DOHH2 (cell line): Measurements from ENCODE around the gene CLCN6.

Source experiments
- EZH2phosphoT487 ChIP-seq: fragments of 200-600 bp; sonication (generic); IDR thresholded peaks from 2 replicates; pipeline ENCODE4 v1.6.1; 2017; ENCODE audit warnings: borderline replicate concordance, mild to moderate bottlenecking, antibody characterized with exemption, low read length, moderate library complexity, mixed read lengths
- TF ChIP-seq, protein P1 (sequence below): fragments of 200-600 bp; sonication (generic); IDR thresholded peaks from one replicate; pipeline ENCODE4 v1.5.1; 2014; ENCODE audit warnings: antibody characterized with exemption, mild to moderate bottlenecking, low read depth, low read length; ENCODE audit not compliant: poor library complexity, severe bottlenecking

DNA sequence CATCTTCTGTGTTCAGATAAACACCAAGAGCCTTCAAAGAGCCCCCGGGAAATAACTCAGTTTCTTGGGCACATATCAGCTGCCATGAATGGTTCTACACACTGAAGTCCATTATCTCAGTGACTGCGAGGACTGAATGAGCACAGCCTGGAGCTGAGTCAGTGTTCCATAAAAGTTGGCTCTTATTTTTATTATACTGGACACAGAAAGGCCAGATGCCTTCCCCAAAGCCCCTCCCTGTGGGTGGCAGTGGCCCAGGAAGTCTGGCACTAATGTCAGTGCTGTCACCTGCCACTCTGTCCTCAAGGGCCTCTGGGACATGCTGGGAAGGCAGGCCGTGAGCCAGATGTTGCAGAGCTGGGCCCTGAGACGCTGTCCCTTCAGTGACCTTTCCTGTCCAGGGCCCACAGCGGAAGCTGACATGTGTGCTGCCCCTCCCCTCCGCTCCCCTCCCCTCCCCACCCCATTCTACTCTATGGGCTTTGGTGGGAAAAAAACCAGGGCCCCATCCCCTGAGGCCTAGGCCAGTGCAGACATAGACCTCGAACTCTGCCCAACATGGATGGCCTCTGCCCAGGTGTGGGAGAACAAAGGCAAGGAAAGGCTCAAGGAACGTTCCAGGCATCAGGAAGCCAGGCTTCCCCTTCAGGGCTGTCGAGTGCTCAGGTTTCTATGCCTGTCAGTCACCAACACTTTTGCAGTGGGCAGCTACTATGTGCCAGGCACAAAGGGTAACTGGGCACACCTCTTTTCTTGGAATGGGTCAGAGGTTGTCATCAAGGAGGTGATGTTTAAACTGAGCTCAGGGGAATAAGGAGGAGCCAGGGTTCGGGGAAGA lies 75.1 kb downstream of the CLCN6 start:
- no peak for TF ChIP-seq EZH2phosphoT487
- TF ChIP-seq, protein P1, sequence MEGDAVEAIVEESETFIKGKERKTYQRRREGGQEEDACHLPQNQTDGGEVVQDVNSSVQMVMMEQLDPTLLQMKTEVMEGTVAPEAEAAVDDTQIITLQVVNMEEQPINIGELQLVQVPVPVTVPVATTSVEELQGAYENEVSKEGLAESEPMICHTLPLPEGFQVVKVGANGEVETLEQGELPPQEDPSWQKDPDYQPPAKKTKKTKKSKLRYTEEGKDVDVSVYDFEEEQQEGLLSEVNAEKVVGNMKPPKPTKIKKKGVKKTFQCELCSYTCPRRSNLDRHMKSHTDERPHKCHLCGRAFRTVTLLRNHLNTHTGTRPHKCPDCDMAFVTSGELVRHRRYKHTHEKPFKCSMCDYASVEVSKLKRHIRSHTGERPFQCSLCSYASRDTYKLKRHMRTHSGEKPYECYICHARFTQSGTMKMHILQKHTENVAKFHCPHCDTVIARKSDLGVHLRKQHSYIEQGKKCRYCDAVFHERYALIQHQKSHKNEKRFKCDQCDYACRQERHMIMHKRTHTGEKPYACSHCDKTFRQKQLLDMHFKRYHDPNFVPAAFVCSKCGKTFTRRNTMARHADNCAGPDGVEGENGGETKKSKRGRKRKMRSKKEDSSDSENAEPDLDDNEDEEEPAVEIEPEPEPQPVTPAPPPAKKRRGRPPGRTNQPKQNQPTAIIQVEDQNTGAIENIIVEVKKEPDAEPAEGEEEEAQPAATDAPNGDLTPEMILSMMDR, result no peak
